H7 (cell line): ENCODE results near the gene TMEM121. TPM values are rescaled to one million over a fixed set of nuclear protein-coding genes. Genes with fewer than 3 reads are reported as not detected.

Experiments used
- DNase-seq: peaks from one replicate; pipeline ENCODE4 v3.0.0; 2012
- H3K27me3 ChIP-seq: 2 replicates; pipeline ENCODE4 v1.6.0; 2011; ENCODE audit warnings: mild to moderate bottlenecking, low read length; ENCODE audit not compliant: control insufficient read depth, insufficient read depth
- H3K36me3 ChIP-seq: replicated peaks from 2 replicates; pipeline ENCODE4 v1.5.1; 2011; ENCODE audit warnings: low read length; ENCODE audit not compliant: control insufficient read depth, insufficient read depth
- H3K4me3 ChIP-seq: 2 replicates; pipeline ENCODE4 v1.5.1; 2011; ENCODE audit warnings: low read depth, mild to moderate bottlenecking, control low read depth, low read length, moderate library complexity; ENCODE audit not compliant: insufficient read depth
- total RNA-seq: library from RNA; depleted of rRNA; stranded (reverse); fragments of >200 nt; shearing (Covaris generic); gene quantifications from 2 replicates; pipeline ENCODE4 v1.2.3, GENCODE V29; 2014

Gene TMEM121
- total RNA-seq, 1 experiment from 2014 or later = 0.80 TPM

GRCh38 chr14:105526776-105527380, 495 bp downstream of the TMEM121 start:
- peaks cover 36% of the 10 kb centered on the region for H3K27me3 ChIP-seq

GRCh38 chr14:105527381-105527825, 1.0 kb downstream of the TMEM121 start:
- no peak for DNase-seq
- Histone ChIP-seq H3K36me3 (no peaks in the 10 kb centered on the region), H3K4me3 (no peak overlapping the region; the same call in 1 of the 2 replicates), H3K27me3 (peaks cover 35% of the 10 kb centered on the region)

More at GRCh38 chr14:105526776-105527380, 495 bp downstream of the TMEM121 start:
- Histone ChIP-seq H3K4me3 (peak overlapping the region; percentile 27), H3K36me3 (no peaks in the 10 kb centered on the region)
- peak; percentile 85 for DNase-seq

- peak; percentile 98 for DNase-seq
- peak overlapping the region; percentile 34 for H3K4me3 ChIP-seq
- H3K27me3 ChIP-seq = peaks cover 35% of the 10 kb centered on the region
- no peaks in the 10 kb centered on the region for H3K36me3 ChIP-seq
Observed at GRCh38 chr14:105527826-105528585, 1.6 kb downstream of the TMEM121 start.

GRCh38 chr14:105528586-105529318, 2.4 kb downstream of the TMEM121 start:
- H3K27me3 ChIP-seq = peaks cover 35% of the 10 kb centered on the region
- no peak overlapping the region for H3K4me3 ChIP-seq
- no peaks in the 10 kb centered on the region for H3K36me3 ChIP-seq
- DNase-seq = no peak

- no peaks in the 10 kb centered on the region for H3K36me3 ChIP-seq
- H3K27me3 ChIP-seq = peaks cover 35% of the 10 kb centered on the region
- H3K4me3 ChIP-seq = no peak overlapping the region
- no peak for DNase-seq
Observed at GRCh38 chr14:105529319-105529568, 2.9 kb downstream of the TMEM121 start.

- DNase-seq = peak; percentile 64
- Histone ChIP-seq H3K4me3 (no peak overlapping the region), H3K27me3 (peaks cover 35% of the 10 kb centered on the region), H3K36me3 (no peaks in the 10 kb centered on the region)
Observed at GRCh38 chr14:105529569-105530284, 3.3 kb downstream of the TMEM121 start.

GRCh38 chr14:105530285-105531087, 4.1 kb downstream of the TMEM121 start:
- peak; percentile 52 for DNase-seq
- peaks cover 31% of the 10 kb centered on the region for H3K27me3 ChIP-seq
- H3K36me3 ChIP-seq = no peaks in the 10 kb centered on the region
- no peak overlapping the region for H3K4me3 ChIP-seq

GRCh38 chr14:105531088-105531893, 4.9 kb downstream of the TMEM121 start:
- DNase-seq = peak; percentile 52
- H3K36me3 ChIP-seq = no peaks in the 10 kb centered on the region
- peaks cover 24% of the 10 kb centered on the region for H3K27me3 ChIP-seq
- no peak overlapping the region for H3K4me3 ChIP-seq

- peak; percentile 49 for DNase-seq
- Histone ChIP-seq H3K4me3 (no peak overlapping the region), H3K36me3 (no peaks in the 10 kb centered on the region), H3K27me3 (peaks cover 19% of the 10 kb centered on the region)
Observed at GRCh38 chr14:105531894-105532623, 5.7 kb downstream of the TMEM121 start.

- DNase-seq = peak; percentile 81
- peaks cover 12% of the 10 kb centered on the region for H3K27me3 ChIP-seq
Observed at GRCh38 chr14:105532735-105533141, 6.4 kb downstream of the TMEM121 start.

GRCh38 chr14:105533391-105533790, 7.0 kb downstream of the TMEM121 start:
- Histone ChIP-seq H3K4me3 (no peak overlapping the region), H3K36me3 (no peaks in the 10 kb centered on the region), H3K27me3 (peaks cover 7% of the 10 kb centered on the region)
- DNase-seq = no peak

More at GRCh38 chr14:105532735-105533141, 6.4 kb downstream of the TMEM121 start:
- H3K36me3 ChIP-seq = no peaks in the 10 kb centered on the region
- H3K4me3 ChIP-seq = no peak overlapping the region

GRCh38 chr14:105533811-105534498, 7.6 kb downstream of the TMEM121 start:
- no peak for DNase-seq
- H3K27me3 ChIP-seq = peaks cover 4% of the 10 kb centered on the region
- H3K36me3 ChIP-seq = no peaks in the 10 kb centered on the region
- H3K4me3 ChIP-seq = no peak overlapping the region
